Measurements from ENCODE around the gene TCERG1L.

DNA sequence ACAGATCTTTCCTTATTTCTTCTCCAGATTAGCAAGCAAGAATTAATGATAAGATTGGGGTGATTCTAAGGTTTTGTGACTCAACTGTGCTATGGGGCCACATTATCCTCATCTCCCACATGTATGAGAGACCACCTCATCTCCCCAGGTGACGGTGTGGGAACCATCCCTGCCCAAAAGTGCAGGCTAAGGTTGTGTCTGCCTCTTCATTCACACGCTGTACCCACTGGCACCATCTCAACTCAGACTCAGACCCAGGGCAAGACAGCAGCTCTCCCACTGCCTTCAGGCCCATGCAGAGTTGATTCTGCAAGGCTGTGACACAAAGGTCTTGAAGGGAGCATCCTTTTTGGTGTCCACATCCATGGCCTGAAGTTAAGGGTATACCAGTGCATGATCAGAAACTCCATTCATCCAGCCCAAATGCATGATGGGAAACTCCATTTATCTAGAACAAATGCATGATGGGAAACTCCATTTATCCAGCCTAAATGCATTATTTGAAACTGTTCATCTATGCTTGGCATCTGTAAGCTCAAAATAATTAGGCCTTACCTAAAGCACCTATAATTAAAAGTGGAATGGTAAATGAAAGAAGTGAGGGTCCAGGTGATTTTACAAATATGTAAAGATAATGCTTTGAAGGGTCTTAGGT lies 99.4 kb downstream of the TCERG1L start:
- TF ChIP-seq, protein P1, sequence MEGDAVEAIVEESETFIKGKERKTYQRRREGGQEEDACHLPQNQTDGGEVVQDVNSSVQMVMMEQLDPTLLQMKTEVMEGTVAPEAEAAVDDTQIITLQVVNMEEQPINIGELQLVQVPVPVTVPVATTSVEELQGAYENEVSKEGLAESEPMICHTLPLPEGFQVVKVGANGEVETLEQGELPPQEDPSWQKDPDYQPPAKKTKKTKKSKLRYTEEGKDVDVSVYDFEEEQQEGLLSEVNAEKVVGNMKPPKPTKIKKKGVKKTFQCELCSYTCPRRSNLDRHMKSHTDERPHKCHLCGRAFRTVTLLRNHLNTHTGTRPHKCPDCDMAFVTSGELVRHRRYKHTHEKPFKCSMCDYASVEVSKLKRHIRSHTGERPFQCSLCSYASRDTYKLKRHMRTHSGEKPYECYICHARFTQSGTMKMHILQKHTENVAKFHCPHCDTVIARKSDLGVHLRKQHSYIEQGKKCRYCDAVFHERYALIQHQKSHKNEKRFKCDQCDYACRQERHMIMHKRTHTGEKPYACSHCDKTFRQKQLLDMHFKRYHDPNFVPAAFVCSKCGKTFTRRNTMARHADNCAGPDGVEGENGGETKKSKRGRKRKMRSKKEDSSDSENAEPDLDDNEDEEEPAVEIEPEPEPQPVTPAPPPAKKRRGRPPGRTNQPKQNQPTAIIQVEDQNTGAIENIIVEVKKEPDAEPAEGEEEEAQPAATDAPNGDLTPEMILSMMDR (IDR thresholded peaks at IDR 0.05; ENCODE audit: insufficient read depth, low read depth, low read length) = no peak
- TF ChIP-seq EZH2 (IDR thresholded peaks at IDR 0.05; ENCODE audit: insufficient read depth, low read length) = no peak
